ENCODE measurements around the gene TTC9.

- TF ChIP-seq YY1 (IDR thresholded peaks at IDR 0.05; ENCODE audit: insufficient read depth, insufficient read length) = no peak
- no peak for TF ChIP-seq SUZ12 (IDR thresholded peaks at IDR 0.05; ENCODE audit: extremely low read depth, insufficient read depth, insufficient read length)
These were observed 80.7 kb downstream of the TTC9 start for GRCh38 chr14:70722418-70722817.
